Stimulated activated naive CD8-positive, alpha-beta T cell treated with anti-CD3 and anti-CD28 coated beads, Interleukin-15, Interleukin-2, amounts not matched to agents 100 U/mL and 50 U/mL, for 24 hours (primary cell): ENCODE measurements around the gene NDUFV1.
"Not testable (repeated sequence)": the region's sequence is repeated elsewhere in the genome, so short reads cannot be mapped to it uniquely, and the experiment has no call there.

ENCODE experiments used
- ATAC-seq: fragments of 150-1000 bp; cut with Tn5 transposase; one replicate; pipeline ENCODE4 v1.10.0; 2021
- DNase-seq: peaks from one replicate; pipeline ENCODE4 v3.0.0; 2021

NDUFV1 gene

DNA sequence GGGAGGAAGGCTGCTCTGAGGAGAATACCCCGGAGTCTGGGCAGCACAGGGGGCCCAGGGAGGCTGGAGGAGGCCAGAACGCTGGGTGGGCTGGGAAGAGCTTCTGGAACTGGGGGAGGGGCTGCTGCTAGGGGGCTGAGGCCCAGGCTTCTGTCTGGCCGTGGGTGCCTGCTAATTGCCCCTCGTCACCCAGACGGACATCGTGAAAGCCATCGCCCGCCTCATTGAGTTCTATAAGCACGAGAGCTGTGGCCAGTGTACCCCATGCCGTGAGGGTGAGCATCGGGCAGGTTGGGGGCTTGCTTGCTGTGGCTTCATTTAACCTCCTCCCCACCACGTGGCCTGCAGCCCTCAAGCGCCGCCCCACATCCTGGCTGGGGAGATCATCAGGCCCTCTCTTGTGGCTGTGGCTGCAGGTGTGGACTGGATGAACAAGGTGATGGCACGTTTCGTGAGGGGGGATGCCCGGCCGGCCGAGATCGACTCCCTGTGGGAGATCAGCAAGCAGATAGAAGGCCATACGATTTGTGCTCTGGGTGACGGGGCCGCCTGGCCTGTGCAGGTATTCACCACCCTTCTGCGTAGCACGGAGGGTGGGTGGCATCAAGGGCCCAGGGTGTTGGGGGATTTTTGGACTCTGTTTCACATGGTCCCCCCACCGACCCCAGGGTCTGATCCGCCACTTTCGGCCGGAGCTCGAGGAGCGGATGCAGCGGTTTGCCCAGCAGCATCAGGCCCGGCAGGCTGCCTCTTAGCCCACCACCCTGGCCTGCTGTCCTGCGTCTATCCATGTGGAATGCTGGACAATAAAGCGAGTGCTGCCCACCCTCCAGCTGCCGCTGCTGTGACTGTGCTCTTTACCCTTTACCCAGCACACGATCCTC lies 5.2 kb downstream of the NDUFV1 start:
- no peak for DNase-seq
- ATAC-seq = no peak

DNA sequence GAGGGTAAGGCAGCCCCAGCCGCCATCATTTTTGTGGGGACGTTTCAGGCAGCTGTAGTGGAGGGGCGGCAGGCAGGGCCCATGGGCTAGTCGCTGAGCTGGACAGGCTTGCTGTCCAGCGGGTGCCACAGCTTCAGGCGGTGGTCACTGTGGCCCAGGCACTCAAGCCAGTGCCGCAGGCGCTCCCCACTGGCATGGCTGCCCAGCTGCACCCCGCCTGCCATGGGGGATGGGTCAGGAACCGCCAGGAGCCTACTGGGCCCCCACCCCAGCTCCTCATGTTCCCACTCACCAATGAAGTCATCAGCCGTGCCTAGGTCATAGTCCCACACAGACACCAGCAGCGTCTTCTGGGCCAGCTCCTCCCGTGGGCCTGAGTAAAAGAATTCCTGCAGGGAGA lies 6.0 kb downstream of the NDUFV1 start:
- ATAC-seq (no peak), DNase-seq (no peak)

DNA sequence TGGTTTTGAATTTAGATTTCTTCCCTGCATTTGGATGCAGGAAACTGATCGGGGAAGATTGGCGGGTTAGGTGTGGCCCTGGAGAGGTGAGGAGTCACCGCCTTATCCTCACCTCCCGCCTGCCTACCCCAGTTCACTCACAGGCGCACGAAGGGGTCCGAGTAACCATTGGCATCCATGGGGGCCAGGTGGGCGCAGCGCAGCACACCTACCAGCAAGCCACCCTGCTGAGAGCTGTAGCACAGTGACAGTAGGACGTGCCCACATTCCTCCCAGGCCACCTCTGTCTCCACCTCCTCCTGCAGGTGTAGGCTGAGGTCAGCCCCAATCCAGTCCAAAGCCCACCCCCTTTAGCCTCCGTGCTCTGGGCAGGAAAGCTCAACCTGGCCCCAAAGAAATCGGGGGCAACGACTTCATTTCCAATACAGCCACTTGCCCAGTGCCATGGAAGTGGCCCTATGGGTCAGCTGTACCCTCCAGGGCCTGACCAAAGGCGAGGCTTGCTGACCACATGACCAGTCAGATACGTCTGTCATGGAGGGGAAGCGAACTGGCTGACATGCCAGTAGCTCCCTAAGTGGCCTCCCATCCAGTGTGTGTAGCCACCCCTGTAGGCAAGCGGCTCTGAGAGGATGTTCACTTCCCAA lies 6.7 kb downstream of the NDUFV1 start:
- DNase-seq (no peak), ATAC-seq (no peak)

GRCh38 chr11:67613960-67614715 lies 7.4 kb downstream of the NDUFV1 start:
- peak; percentile 88 for ATAC-seq

GRCh38 chr11:67614730-67615714 lies 8.3 kb downstream of the NDUFV1 start:
- ATAC-seq (peak; percentile 42), DNase-seq (peak; percentile 85)

More at GRCh38 chr11:67613960-67614715, 7.4 kb downstream of the NDUFV1 start:
- peak; percentile 85 for DNase-seq

DNA sequence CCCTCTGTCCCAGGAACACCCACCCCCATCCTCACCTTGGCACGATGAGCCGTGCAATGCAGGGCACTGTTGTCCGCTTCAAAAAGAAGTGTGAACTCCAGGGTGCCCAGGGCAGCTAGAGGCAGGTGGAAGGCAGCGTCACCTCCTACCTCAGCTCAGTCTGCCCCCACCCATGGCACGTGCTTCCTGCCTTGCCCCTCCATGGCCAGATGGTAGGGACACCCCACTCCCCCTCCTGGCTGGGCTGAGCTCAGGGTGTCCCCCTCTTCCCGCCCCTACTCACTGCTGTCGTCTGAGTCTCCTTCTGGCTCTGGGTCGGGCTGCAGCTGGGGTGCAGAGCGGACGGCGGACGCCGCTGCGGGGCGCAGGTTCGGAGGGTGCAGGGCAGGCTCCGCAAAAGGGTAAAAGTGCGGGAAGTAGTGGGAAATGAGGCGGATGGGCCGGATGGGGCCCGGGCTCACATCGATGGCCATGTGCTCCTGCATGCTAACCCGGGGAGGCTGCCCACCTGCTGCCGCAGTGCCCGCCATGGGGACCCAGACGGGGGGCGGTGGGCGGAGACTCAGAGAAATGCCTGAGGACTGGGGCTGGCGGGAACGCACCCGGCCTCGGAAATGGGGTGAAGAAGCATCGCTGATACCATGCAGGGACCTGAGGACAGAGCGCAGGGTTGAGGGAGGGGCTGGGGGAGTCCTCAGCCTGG lies 9.1 kb downstream of the NDUFV1 start:
- no peak for ATAC-seq
- DNase-seq = peak; percentile 22

DNA sequence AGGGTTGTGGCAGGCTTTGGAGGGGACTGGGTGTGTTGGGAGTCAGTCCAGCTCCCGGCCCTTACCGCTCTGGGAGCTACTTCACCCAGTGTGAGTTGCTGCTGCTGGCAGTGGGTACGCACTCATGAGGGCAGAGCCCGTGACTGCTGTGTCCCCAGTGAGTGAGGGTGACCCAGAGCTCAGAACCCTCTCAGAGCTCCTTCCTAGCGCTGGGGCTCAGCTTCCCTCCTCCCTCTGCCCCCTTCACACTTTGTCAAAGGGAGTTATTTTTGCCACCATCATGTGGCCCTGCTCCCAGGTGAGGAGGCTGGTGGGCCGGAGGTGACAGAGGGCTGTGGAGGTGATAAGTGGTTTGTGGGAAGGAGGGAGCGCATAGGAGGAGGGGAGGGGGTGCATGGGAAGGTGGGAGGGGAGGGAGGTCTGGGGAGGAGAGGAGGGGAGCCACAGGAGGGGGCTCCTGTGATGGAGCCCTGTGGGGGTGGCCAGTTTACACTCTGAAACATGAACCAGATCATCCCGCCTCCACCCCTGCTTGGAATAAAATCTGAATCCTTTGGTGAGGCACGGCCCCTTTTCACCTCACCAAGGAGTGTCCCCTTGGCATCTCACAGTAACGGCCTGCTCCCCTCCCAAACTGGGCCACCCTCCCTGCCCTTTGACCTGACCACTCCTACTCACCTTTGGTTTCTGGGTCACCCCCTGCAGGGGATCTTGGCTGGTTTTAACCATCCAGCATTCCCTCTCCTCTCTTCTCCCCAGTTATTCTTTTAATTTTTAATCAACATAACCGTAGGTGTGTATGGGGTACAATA lies 9.9 kb downstream of the NDUFV1 start:
- DNase-seq = peak; percentile 9
- ATAC-seq = no peak

DNA sequence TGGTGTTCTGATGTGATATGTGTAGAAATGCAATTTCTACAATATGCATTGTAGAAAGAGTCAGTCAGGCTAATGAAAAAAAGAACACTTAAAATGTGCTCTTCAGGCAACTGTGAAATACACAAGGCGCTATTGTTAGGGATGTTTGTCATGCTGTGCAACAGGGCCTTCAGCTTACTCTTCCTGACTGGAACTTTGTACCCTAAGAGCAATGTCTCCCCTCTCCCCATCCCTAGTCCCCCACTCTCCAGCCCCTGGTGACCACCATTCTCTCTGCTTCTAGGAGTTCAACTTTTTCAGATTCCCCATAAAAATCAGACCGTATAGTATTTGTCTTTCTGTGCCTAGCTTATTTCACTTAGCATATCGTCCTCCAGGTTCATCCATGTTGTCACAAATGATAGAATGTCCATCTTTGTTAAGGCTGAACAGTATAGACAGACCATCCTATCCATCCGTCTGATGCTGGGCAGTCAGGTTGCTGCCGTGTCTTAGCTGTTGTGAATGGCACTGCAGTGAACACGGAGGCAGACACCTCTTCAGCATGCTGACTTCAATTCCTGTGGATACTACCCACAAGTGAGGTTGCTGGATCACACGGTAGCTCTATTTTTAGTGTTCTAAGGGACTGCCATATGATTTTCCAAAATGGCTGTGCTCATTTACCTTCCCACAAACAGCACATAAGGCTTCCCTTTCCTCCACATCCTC lies 10.7 kb downstream of the NDUFV1 start:
- ATAC-seq (no peak), DNase-seq (no peak)

- not testable (repeated sequence) for DNase-seq, ATAC-seq
These were observed 12.3 kb downstream of the NDUFV1 start for GRCh38 chr11:67618901-67619659.

DNA sequence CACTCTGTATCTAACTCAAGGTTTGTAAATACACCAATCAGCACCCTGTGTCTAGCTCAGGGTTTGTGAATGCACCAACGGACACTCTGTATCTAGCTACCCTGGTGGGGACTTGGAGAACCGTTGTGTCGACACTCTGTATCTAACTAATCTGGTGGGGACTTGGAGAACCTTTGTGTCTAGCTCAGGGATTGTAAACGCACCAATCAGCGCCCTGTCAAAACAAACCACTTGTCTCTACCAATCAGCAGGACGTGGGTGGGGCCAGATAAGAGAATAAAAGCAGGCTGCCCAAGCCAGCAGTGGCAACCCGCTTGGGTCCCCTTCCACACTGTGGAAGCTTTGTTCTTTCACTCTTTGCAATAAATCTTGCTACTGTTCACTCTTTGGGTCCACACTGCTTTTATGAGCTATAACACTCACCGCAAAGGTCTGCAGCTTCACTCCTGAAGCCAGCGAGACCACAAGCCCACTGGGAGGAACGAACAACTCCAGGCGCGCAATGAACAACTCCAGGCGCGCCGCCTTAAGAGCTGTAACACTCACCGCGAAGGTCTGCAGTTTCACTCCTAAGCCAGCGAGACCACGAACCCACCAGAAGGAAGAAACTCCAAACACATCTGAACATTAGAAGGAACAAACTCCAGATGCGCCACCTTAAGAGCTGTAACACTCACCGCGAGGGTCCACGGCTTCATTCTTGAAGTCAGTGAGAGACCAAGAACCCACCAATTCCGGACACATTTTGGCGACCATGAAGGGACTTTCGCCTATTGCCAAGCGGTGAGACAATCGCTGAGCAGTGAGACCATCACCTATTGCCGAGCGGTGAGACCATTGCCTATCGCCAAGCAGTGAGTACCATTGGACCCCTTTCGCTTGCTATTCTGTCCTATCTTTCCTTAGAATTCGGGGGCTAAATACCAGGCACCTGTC lies 13.2 kb downstream of the NDUFV1 start:
- not testable (repeated sequence) for DNase-seq, ATAC-seq

- not testable (repeated sequence) for ATAC-seq
These were observed 13.9 kb downstream of the NDUFV1 start for GRCh38 chr11:67620621-67621020.

DNA sequence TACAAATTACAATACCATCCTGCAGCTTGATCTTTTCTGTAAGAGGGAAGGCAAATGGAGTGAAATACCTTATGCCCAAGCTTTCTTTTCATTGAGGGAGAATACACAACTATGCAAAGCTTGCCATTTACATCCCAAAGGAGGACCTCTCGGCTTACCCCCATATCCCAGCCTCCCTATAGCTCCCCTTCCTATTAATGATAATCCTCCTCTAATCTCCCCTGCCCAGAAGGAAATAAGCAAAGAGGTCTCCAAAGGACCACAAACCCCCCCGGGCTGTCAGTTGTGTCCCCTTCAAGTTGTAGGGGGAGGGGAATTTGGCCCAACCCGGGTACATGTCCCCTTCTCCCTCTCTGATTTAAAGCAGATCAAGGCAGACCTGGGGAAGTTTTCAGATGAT lies 15.2 kb downstream of the NDUFV1 start:
- not testable (repeated sequence) for DNase-seq, ATAC-seq

More at GRCh38 chr11:67620621-67621020, 13.9 kb downstream of the NDUFV1 start:
- DNase-seq = not testable (repeated sequence)

- not testable (repeated sequence) for ATAC-seq
These were observed 16.2 kb downstream of the NDUFV1 start for GRCh38 chr11:67622905-67623304.

GRCh38 chr11:67623795-67624194 lies 17.1 kb downstream of the NDUFV1 start:
- not testable (repeated sequence) for DNase-seq, ATAC-seq

More at GRCh38 chr11:67622905-67623304, 16.2 kb downstream of the NDUFV1 start:
- not testable (repeated sequence) for DNase-seq

- ATAC-seq = not testable (repeated sequence)
These were observed 19.5 kb downstream of the NDUFV1 start for GRCh38 chr11:67626131-67626833.

GRCh38 chr11:67626970-67627369 lies 20.2 kb downstream of the NDUFV1 start:
- DNase-seq (no peak), ATAC-seq (no peak)

More at GRCh38 chr11:67626131-67626833, 19.5 kb downstream of the NDUFV1 start:
- DNase-seq = not testable (repeated sequence)
